Measurements from ENCODE around the gene EML5.

Gene EML5

DNA sequence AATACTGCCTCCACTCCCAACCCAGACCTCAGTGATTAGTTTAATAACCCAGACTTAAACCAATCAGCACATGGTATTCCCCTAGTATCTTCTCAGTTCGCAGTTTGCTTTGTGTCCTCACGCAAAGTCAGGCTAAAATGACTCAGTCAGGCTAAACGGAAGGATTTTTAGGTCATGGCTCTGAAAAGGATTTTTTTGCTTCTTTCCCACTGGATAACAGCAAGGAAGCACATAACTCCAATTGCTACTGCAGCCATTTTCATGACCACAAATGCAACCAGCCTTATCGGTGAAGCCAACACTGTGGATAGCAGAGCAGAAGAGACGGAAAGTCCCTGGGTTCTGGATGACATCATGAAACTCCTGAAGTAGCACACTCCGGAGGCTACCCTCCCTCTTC, 162.2 kb downstream of the EML5 start:
- Histone ChIP-seq H3K4me1 (ENCODE audit: control insufficient read depth in 2 of 2, insufficient read depth in 2 of 2, low read length in 2 of 2) (no peaks in the 10 kb centered on the region), H3K27ac (ENCODE audit: low read depth in 2 of 2, low read length in 2 of 2) (no peak overlapping the region), H3K9me3 (ENCODE audit: control insufficient read depth in 2 of 2, low read length in 2 of 2) (no peaks in the 10 kb centered on the region), H3K27me3 (ENCODE audit: control insufficient read depth in 2 of 2, insufficient read depth in 2 of 2, low read length in 2 of 2) (no peaks in the 10 kb centered on the region), H3K9ac (ENCODE audit: low read depth in 1 of 2, low read length in 2 of 2) (no peak overlapping the region), H3K36me3 (ENCODE audit: control insufficient read depth in 2 of 2, insufficient read depth in 2 of 2, low read length in 2 of 2) (no peaks in the 10 kb centered on the region), H3K4me3 (ENCODE audit: low read length in 2 of 2) (no peak overlapping the region)

DNA sequence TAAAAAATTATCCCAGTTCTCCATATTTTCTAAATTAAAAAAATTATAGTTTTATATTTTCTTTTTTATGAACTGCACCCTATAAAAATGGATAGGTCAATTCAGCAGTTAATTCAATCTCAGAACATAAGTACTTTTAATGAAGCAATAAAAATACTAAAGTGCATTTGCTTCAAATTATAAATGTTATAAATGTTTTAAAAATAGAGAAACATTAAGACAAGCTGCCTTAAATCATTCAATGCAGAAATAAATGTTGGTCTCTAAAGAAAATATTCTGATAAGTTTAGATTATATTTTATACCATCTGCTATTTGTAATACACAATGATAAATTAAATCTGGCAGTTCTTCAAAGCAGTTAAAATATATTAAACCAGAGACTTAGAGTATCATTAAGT, 164.3 kb downstream of the EML5 start:
- no peaks in the 10 kb centered on the region for H3K9me3 ChIP-seq (ENCODE audit: control insufficient read depth in 2 of 2, low read length in 2 of 2)
- no peaks in the 10 kb centered on the region for H3K36me3 ChIP-seq (ENCODE audit: control insufficient read depth in 2 of 2, insufficient read depth in 2 of 2, low read length in 2 of 2)
- no peak overlapping the region for H3K4me3 ChIP-seq (ENCODE audit: low read length in 2 of 2)
- no peaks in the 10 kb centered on the region for H3K4me1 ChIP-seq (ENCODE audit: control insufficient read depth in 2 of 2, insufficient read depth in 2 of 2, low read length in 2 of 2)
- no peak overlapping the region for H3K27ac ChIP-seq (ENCODE audit: low read depth in 2 of 2, low read length in 2 of 2)
- H3K27me3 ChIP-seq (ENCODE audit: control insufficient read depth in 2 of 2, insufficient read depth in 2 of 2, low read length in 2 of 2), result no peaks in the 10 kb centered on the region
- H3K9ac ChIP-seq (ENCODE audit: low read depth in 1 of 2, low read length in 2 of 2), result no peak overlapping the region

DNA sequence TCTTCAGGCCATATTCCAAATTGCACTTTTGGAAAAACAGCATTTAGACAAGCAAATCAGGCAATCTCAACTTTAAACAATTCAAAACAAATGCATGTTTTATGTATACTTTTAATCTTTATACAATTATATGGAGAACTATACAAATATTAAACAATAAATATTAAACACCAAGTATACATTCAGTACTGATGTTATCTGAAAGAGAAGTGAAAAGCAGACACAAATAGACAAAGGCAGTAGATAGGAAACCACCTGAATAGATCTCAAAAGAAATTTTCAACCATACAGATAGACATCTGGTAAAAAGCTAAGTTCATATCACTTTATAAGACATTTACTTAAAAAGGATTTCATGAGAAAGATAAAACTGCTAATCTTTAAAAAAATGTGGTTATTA, 164.7 kb downstream of the EML5 start:
- Histone ChIP-seq H3K4me3 (ENCODE audit: low read length in 2 of 2) (no peak overlapping the region), H3K9me3 (ENCODE audit: control insufficient read depth in 2 of 2, low read length in 2 of 2) (no peaks in the 10 kb centered on the region), H3K27ac (ENCODE audit: low read depth in 2 of 2, low read length in 2 of 2) (no peak overlapping the region), H3K27me3 (ENCODE audit: control insufficient read depth in 2 of 2, insufficient read depth in 2 of 2, low read length in 2 of 2) (no peaks in the 10 kb centered on the region), H3K4me1 (ENCODE audit: control insufficient read depth in 2 of 2, insufficient read depth in 2 of 2, low read length in 2 of 2) (no peaks in the 10 kb centered on the region), H3K36me3 (ENCODE audit: control insufficient read depth in 2 of 2, insufficient read depth in 2 of 2, low read length in 2 of 2) (no peaks in the 10 kb centered on the region), H3K9ac (ENCODE audit: low read depth in 1 of 2, low read length in 2 of 2) (no peak overlapping the region)

DNA sequence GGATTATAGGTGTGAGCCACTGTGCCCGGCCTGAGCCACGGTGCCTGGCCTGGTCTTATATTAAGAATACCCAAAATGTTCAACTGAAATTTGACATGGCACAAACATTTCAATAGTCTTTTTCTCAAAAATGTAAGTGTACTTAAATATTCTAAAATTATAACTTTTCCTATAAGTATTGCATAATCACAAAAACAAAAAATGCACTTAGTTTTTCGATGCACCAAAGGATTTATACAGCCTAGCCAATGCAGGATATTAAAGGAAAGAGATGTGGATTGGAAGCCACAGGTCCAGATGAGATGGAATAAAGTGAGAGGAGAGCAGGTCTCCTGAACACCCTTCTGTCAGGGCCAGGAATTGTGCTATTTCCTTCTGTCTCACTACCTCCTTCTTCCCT, 167.1 kb downstream of the EML5 start:
- H3K27ac ChIP-seq (ENCODE audit: low read depth in 2 of 2, low read length in 2 of 2), result no peak overlapping the region
- no peak overlapping the region for H3K4me3 ChIP-seq (ENCODE audit: low read length in 2 of 2)
- H3K4me1 ChIP-seq (ENCODE audit: control insufficient read depth in 2 of 2, insufficient read depth in 2 of 2, low read length in 2 of 2), result no peaks in the 10 kb centered on the region
- no peaks in the 10 kb centered on the region for H3K9me3 ChIP-seq (ENCODE audit: control insufficient read depth in 2 of 2, low read length in 2 of 2)
- H3K36me3 ChIP-seq (ENCODE audit: control insufficient read depth in 2 of 2, insufficient read depth in 2 of 2, low read length in 2 of 2), result no peaks in the 10 kb centered on the region
- no peak overlapping the region for H3K9ac ChIP-seq (ENCODE audit: low read depth in 1 of 2, low read length in 2 of 2)
- H3K27me3 ChIP-seq (ENCODE audit: control insufficient read depth in 2 of 2, insufficient read depth in 2 of 2, low read length in 2 of 2), result no peaks in the 10 kb centered on the region

DNA sequence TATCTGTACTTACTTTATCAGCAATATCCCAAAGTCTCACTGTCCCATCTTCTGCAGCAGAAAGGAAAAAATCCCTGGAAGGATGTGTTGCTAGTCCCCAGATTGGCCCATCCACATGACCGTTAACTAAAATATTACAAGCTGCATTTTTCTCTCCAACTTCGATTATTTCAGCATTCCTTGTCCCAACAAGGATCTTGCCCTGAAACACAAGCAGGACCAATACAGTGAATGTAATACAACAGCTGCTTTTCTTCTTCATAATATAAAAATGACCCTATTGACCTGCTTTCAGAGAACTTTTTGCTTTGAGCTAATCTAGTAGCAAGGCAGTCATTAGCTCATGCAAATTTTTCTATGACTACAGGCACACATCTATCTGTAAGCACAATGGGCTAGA, 171.7 kb downstream of the EML5 start:
- Histone ChIP-seq H3K9me3 (ENCODE audit: control insufficient read depth in 2 of 2, low read length in 2 of 2) (no peaks in the 10 kb centered on the region), H3K27me3 (ENCODE audit: control insufficient read depth in 2 of 2, insufficient read depth in 2 of 2, low read length in 2 of 2) (no peaks in the 10 kb centered on the region), H3K36me3 (ENCODE audit: control insufficient read depth in 2 of 2, insufficient read depth in 2 of 2, low read length in 2 of 2) (no peaks in the 10 kb centered on the region), H3K27ac (ENCODE audit: low read depth in 2 of 2, low read length in 2 of 2) (no peak overlapping the region), H3K4me1 (ENCODE audit: control insufficient read depth in 2 of 2, insufficient read depth in 2 of 2, low read length in 2 of 2) (no peaks in the 10 kb centered on the region), H3K4me3 (ENCODE audit: low read length in 2 of 2) (no peak overlapping the region), H3K9ac (ENCODE audit: low read depth in 1 of 2, low read length in 2 of 2) (no peak overlapping the region)

DNA sequence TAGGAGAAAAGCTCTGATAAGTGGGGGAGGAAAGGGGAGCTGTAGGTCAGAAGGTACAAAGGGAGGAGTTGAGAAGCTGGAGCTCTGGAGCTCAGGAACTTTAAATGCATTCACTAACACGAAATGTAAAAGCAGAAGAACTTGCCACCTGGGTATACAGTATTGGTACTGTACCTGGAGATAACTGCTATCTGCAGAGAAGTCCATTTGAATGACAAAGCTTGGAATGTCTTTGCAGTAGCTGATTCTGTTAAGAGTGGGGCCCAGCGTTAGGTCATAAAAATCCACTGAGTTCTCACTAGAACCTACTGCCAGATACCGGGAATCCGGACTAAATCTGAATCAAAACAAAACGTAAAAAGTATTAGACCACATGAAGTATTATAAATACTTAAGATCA, 174.3 kb downstream of the EML5 start:
- Histone ChIP-seq H3K9me3 (ENCODE audit: control insufficient read depth in 2 of 2, low read length in 2 of 2) (no peaks in the 10 kb centered on the region), H3K4me3 (ENCODE audit: low read length in 2 of 2) (no peak overlapping the region), H3K9ac (ENCODE audit: low read depth in 1 of 2, low read length in 2 of 2) (no peak overlapping the region), H3K4me1 (ENCODE audit: control insufficient read depth in 2 of 2, insufficient read depth in 2 of 2, low read length in 2 of 2) (no peaks in the 10 kb centered on the region), H3K27ac (ENCODE audit: low read depth in 2 of 2, low read length in 2 of 2) (no peak overlapping the region), H3K27me3 (ENCODE audit: control insufficient read depth in 2 of 2, insufficient read depth in 2 of 2, low read length in 2 of 2) (no peaks in the 10 kb centered on the region), H3K36me3 (ENCODE audit: control insufficient read depth in 2 of 2, insufficient read depth in 2 of 2, low read length in 2 of 2) (peaks cover 4 to 10% of the 10 kb centered on the region in 2 donors)

DNA sequence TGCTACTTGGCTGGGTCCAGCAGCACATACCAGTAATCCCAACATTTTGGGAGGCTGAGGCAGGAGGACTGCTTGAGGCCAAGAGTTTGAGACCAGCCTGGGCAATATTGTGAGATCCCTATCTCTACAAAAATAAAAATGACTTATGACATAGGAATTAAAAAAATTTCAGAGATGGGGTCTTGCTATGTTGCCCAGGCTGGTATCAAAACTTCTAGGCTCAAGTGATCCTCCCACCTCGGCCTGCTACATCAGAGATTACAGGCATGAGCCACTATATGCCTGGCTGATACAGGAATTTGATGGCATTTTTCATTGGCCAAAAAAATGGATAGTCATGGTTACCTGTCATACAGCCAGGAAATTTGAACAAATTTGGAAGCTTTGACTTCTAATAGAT, 175.3 kb downstream of the EML5 start:
- Histone ChIP-seq H3K27ac (ENCODE audit: low read depth in 2 of 2, low read length in 2 of 2) (no peak overlapping the region), H3K9ac (ENCODE audit: low read depth in 1 of 2, low read length in 2 of 2) (no peak overlapping the region), H3K36me3 (ENCODE audit: control insufficient read depth in 2 of 2, insufficient read depth in 2 of 2, low read length in 2 of 2) (peaks cover 9 to 17% of the 10 kb centered on the region in 2 donors), H3K4me1 (ENCODE audit: control insufficient read depth in 2 of 2, insufficient read depth in 2 of 2, low read length in 2 of 2) (no peaks in the 10 kb centered on the region), H3K9me3 (ENCODE audit: control insufficient read depth in 2 of 2, low read length in 2 of 2) (no peaks in the 10 kb centered on the region), H3K27me3 (ENCODE audit: control insufficient read depth in 2 of 2, insufficient read depth in 2 of 2, low read length in 2 of 2) (no peaks in the 10 kb centered on the region), H3K4me3 (ENCODE audit: low read length in 2 of 2) (no peak overlapping the region)

DNA sequence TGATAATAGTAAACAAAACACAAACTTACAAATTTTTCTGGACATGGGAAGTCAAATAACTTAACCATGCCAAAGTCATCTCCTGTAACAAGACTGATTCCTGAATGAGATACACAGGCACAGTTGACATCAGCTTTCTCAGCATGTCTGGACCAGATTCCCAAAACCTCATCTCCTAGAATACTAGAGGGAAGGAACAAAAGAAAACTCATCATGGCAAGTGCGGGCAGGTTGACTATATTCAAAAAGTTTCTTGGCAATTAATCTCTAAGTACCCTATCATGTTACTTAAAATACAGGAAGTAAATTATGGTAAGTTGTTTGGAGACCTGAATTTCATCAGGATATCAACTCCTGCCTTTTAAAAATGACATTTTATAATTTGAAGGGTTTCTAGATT, 176.1 kb downstream of the EML5 start:
- no peaks in the 10 kb centered on the region for H3K9me3 ChIP-seq (ENCODE audit: control insufficient read depth in 2 of 2, low read length in 2 of 2)
- no peak overlapping the region for H3K27ac ChIP-seq (ENCODE audit: low read depth in 2 of 2, low read length in 2 of 2)
- no peaks in the 10 kb centered on the region for H3K4me1 ChIP-seq (ENCODE audit: control insufficient read depth in 2 of 2, insufficient read depth in 2 of 2, low read length in 2 of 2)
- H3K36me3 ChIP-seq (ENCODE audit: control insufficient read depth in 2 of 2, insufficient read depth in 2 of 2, low read length in 2 of 2), result peaks cover 15 to 23% of the 10 kb centered on the region in 2 donors
- H3K9ac ChIP-seq (ENCODE audit: low read depth in 1 of 2, low read length in 2 of 2), result no peak overlapping the region
- H3K27me3 ChIP-seq (ENCODE audit: control insufficient read depth in 2 of 2, insufficient read depth in 2 of 2, low read length in 2 of 2), result no peaks in the 10 kb centered on the region
- no peak overlapping the region for H3K4me3 ChIP-seq (ENCODE audit: low read length in 2 of 2)

DNA sequence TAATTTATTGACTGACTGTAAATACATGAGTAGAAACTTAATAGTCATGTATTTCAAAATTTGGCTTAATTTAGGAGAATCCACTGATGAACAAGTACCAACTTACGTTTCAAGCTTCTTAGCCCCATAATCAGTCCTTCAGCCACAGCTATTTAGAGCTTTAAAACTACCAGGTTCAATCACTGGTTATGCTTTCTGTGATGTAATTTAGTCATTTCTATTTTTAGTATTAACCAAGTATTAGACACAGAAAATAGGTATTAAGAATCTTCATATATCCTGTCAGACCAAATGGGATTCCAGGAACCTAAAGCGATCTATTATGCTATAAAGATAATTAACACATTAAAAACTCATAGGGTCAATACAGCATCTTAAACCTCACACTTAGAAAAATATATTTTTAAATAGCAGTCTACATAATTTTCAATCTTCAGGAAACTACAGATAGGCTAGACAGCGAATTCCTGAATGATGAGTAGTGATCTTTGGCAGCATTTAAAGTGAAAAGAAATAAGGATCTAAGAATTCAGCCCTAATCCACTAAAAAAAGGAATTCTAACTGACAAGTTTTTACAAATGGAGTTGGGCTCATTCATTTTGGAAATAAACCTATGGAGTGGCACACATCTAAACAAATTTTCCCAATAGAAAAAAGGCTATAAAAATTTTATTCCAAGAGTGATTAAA, 178.4 kb downstream of the EML5 start:
- no peaks in the 10 kb centered on the region for H3K4me1 ChIP-seq (ENCODE audit: control insufficient read depth in 2 of 2, insufficient read depth in 2 of 2, low read length in 2 of 2)
- H3K9ac ChIP-seq (ENCODE audit: low read depth in 1 of 2, low read length in 2 of 2), result no peak overlapping the region
- no peaks in the 10 kb centered on the region for H3K9me3 ChIP-seq (ENCODE audit: control insufficient read depth in 2 of 2, low read length in 2 of 2)
- no peak overlapping the region for H3K27ac ChIP-seq (ENCODE audit: low read depth in 2 of 2, low read length in 2 of 2)
- H3K36me3 ChIP-seq (ENCODE audit: control insufficient read depth in 2 of 2, insufficient read depth in 2 of 2, low read length in 2 of 2), result peaks cover 36 to 45% of the 10 kb centered on the region in 2 donors
- H3K4me3 ChIP-seq (ENCODE audit: low read length in 2 of 2), result no peak overlapping the region
- no peaks in the 10 kb centered on the region for H3K27me3 ChIP-seq (ENCODE audit: control insufficient read depth in 2 of 2, insufficient read depth in 2 of 2, low read length in 2 of 2)

DNA sequence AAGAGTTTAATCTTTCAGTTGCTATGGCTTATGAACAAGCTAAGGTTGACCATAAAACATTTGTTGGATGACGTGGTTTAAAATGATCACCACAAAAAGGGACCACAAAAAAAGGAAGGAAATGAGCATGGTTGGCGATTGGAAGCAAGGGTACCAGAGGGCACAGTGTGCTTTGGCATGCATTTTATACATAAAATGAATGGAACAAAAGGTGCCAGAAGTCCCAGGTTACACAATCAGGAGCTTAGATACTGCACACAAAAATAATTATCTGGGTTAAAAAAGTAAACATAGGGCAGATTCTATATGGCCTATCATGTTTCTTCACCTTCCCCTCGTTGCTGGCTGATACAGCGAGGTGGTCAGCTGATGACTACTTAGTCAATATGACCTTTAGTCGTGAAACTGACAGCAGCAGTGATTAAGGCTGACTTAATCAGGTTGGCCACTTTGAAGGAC, 179.2 kb downstream of the EML5 start:
- no peak overlapping the region for H3K27ac ChIP-seq (ENCODE audit: low read depth in 2 of 2, low read length in 2 of 2)
- no peaks in the 10 kb centered on the region for H3K27me3 ChIP-seq (ENCODE audit: control insufficient read depth in 2 of 2, insufficient read depth in 2 of 2, low read length in 2 of 2)
- H3K36me3 ChIP-seq (ENCODE audit: control insufficient read depth in 2 of 2, insufficient read depth in 2 of 2, low read length in 2 of 2), result peaks cover 39 to 52% of the 10 kb centered on the region in 2 donors
- no peaks in the 10 kb centered on the region for H3K4me1 ChIP-seq (ENCODE audit: control insufficient read depth in 2 of 2, insufficient read depth in 2 of 2, low read length in 2 of 2)
- no peak overlapping the region for H3K9ac ChIP-seq (ENCODE audit: low read depth in 1 of 2, low read length in 2 of 2)
- H3K4me3 ChIP-seq (ENCODE audit: low read length in 2 of 2), result no peak overlapping the region
- no peaks in the 10 kb centered on the region for H3K9me3 ChIP-seq (ENCODE audit: control insufficient read depth in 2 of 2, low read length in 2 of 2)

DNA sequence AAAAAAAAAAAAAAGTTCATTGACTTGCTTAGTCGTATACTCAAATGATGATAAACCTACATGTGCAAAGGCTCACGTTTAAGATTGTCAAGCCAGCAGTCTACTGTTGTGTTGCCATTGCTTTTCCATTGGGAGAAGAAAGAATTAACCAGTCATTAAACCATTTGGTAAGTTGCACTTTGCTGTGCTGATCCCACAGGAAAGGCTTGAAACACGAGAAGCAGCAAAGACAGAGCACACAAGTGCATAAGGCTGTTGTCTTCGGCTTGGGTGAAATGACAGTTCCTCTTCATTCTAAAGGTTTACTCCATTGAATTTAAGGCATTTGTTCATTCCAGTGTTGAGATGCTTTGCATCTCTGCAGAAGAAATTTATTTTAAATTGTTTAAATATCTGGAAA, 179.8 kb downstream of the EML5 start:
- no peaks in the 10 kb centered on the region for H3K27me3 ChIP-seq (ENCODE audit: control insufficient read depth in 2 of 2, insufficient read depth in 2 of 2, low read length in 2 of 2)
- no peak overlapping the region for H3K27ac ChIP-seq (ENCODE audit: low read depth in 2 of 2, low read length in 2 of 2)
- no peak overlapping the region for H3K9ac ChIP-seq (ENCODE audit: low read depth in 1 of 2, low read length in 2 of 2)
- no peak overlapping the region for H3K4me3 ChIP-seq (ENCODE audit: low read length in 2 of 2)
- H3K4me1 ChIP-seq (ENCODE audit: control insufficient read depth in 2 of 2, insufficient read depth in 2 of 2, low read length in 2 of 2), result no peaks in the 10 kb centered on the region
- H3K36me3 ChIP-seq (ENCODE audit: control insufficient read depth in 2 of 2, insufficient read depth in 2 of 2, low read length in 2 of 2), result peaks cover 45 to 58% of the 10 kb centered on the region in 2 donors
- no peaks in the 10 kb centered on the region for H3K9me3 ChIP-seq (ENCODE audit: control insufficient read depth in 2 of 2, low read length in 2 of 2)

Measured in mucosa of rectum (tissue), 2 donors.